IMR-90 (cell line): ENCODE results near the gene SATB2. TPM values are rescaled to one million over a fixed set of nuclear protein-coding genes. Genes with fewer than 3 reads are reported as not detected.

Experiments
- ATAC-seq: fragments of 200-7000 bp; cut with Tn5 transposase; 2 replicates; pipeline ENCODE4 v1.9.1; 2020; ENCODE audit warnings: low read depth, mild to moderate bottlenecking, moderate library complexity
- BruUV-seq: library from RNA; stranded (reverse); fragments of 400-500 nt; replicated peaks from 2 replicates; lab custom pipeline; 2021; lab: Mats Ljungman, UMichigan
- CTCF ChIA-PET: fragments of 300-600 bp; formaldehyde crosslinking; extraction: SDS; loops from one replicate; lab custom pipeline; 2021; ENCODE audit warnings: antibody characterized with exemption; lab: Yijun Ruan, JAX
- POLR2A ChIA-PET: fragments of 300-600 bp; sonication (Branson Sonifier 250); formaldehyde crosslinking; loops from one replicate; lab custom pipeline; 2022; ENCODE audit warnings: antibody characterized with exemption; ENCODE audit not compliant: unreplicated experiment; lab: Charles Lee
- DNase-seq: peaks from one replicate; pipeline ENCODE4 v3.0.0; 2013
- H2AFZ ChIP-seq: replicated peaks from 2 replicates; pipeline ENCODE3; 2013; ENCODE audit warnings: low read length, mild to moderate bottlenecking; ENCODE audit not compliant: poor library complexity
- H2AK5ac ChIP-seq: 2 replicates; pipeline ENCODE4 v1.6.1; 2013; ENCODE audit warnings: low read depth, low read length, inconsistent platforms
- H2AK9ac ChIP-seq: replicated peaks from 2 replicates; pipeline ENCODE3; 2013; ENCODE audit warnings: mild to moderate bottlenecking, low read depth, low read length, moderate library complexity; ENCODE audit not compliant: poor library complexity
- H2BK120ac ChIP-seq: 2 replicates; pipeline ENCODE4 v1.6.1; 2013; ENCODE audit warnings: low read depth, low read length, inconsistent platforms
- H2BK15ac ChIP-seq: 3 replicates; pipeline ENCODE4 v1.6.1; 2013; ENCODE audit warnings: low read depth, low read length, inconsistent platforms
- H2BK20ac ChIP-seq: 2 replicates; pipeline ENCODE4 v1.6.1; 2013; ENCODE audit warnings: low read depth, mild to moderate bottlenecking, inconsistent platforms, low read length, moderate library complexity
- H2BK5ac ChIP-seq: 2 replicates; pipeline ENCODE4 v1.6.1; 2013; ENCODE audit warnings: mild to moderate bottlenecking, low read depth, low read length, inconsistent platforms; ENCODE audit not compliant: poor library complexity, severe bottlenecking
- H3K14ac ChIP-seq: replicated peaks from 2 replicates; pipeline ENCODE4 v1.6.1; 2013; ENCODE audit warnings: low read depth, low read length, inconsistent platforms
- H3K18ac ChIP-seq: 2 replicates; pipeline ENCODE4 v1.6.1; 2013; ENCODE audit warnings: low read depth, low read length, control low read depth
- H3K23ac ChIP-seq: 2 replicates; pipeline ENCODE4 v1.6.1; 2013; ENCODE audit warnings: low read depth, low read length, inconsistent platforms
- H3K27ac ChIP-seq: 2 replicates; pipeline ENCODE4 v1.5.1; 2013; ENCODE audit warnings: mild to moderate bottlenecking, control low read depth, low read length; ENCODE audit not compliant: insufficient read depth
- H3K27me3 ChIP-seq: 2 replicates; pipeline ENCODE4 v1.6.1; 2013; ENCODE audit warnings: low read length; ENCODE audit not compliant: control insufficient read depth, insufficient read depth
- H3K36me3 ChIP-seq: 2 replicates; pipeline ENCODE4 v1.6.1; 2013; ENCODE audit warnings: low read length, mixed read lengths; ENCODE audit not compliant: control insufficient read depth, insufficient read depth
- H3K4ac ChIP-seq: 2 replicates; pipeline ENCODE4 v1.6.1; 2013; ENCODE audit warnings: low read depth, low read length, inconsistent platforms
- H3K4me1 ChIP-seq: 2 replicates; pipeline ENCODE4 v1.6.1; 2013; ENCODE audit warnings: low read length, mixed read lengths; ENCODE audit not compliant: control insufficient read depth, insufficient read depth
- H3K4me2 ChIP-seq: 2 replicates; pipeline ENCODE4 v1.6.1; 2013; ENCODE audit warnings: low read depth, mild to moderate bottlenecking, control low read depth, low read length, moderate library complexity
- H3K4me3 ChIP-seq: 2 replicates; pipeline ENCODE4 v1.5.1; 2013; ENCODE audit warnings: low read depth, mild to moderate bottlenecking, control low read depth, low read length, moderate library complexity; ENCODE audit not compliant: insufficient read depth
- H3K56ac ChIP-seq: 2 replicates; pipeline ENCODE4 v1.6.1; 2013; ENCODE audit warnings: low read length, inconsistent platforms; ENCODE audit not compliant: insufficient read depth; ENCODE audit errors: extremely low read depth
- H3K79me1 ChIP-seq, 2 experiments: 2 replicates each; pipeline ENCODE4 v1.6.1; 2013; ENCODE audit warnings: low read length in 2 of 2, inconsistent platforms in 1 of 2, low read depth in 1 of 2
- H3K9ac ChIP-seq: 2 replicates; pipeline ENCODE4 v1.6.1; 2013; ENCODE audit warnings: low read depth, low read length, control low read depth
- H3K9me1 ChIP-seq: 2 replicates; pipeline ENCODE4 v1.6.1; 2013; ENCODE audit warnings: low read length, inconsistent platforms; ENCODE audit not compliant: insufficient read depth
- H3K9me3 ChIP-seq: 2 replicates; pipeline ENCODE4 v1.6.1; 2013; ENCODE audit warnings: low read length; ENCODE audit not compliant: control insufficient read depth, insufficient read depth
- H4K20me1 ChIP-seq: 2 replicates; pipeline ENCODE4 v1.6.1; 2013; ENCODE audit warnings: low read length, inconsistent platforms; ENCODE audit not compliant: insufficient read depth
- H4K5ac ChIP-seq: 2 replicates; pipeline ENCODE4 v1.6.1; 2013; ENCODE audit warnings: mild to moderate bottlenecking, low read depth, low read length, control low read depth
- H4K8ac ChIP-seq, 2 experiments: 2 replicates each; pipeline ENCODE4 v1.6.1; 2013; ENCODE audit warnings: low read depth in 2 of 2, low read length in 2 of 2, control low read depth in 1 of 2, inconsistent platforms in 1 of 2
- H4K91ac ChIP-seq: 2 replicates; pipeline ENCODE4 v1.6.1; 2013; ENCODE audit warnings: low read depth, low read length, inconsistent platforms; ENCODE audit not compliant: insufficient read depth
- BHLHE40 ChIP-seq: fragments of 150-350 bp; IDR thresholded peaks from 2 replicates; pipeline ENCODE4 v1.6.1; 2016; ENCODE audit warnings: mild to moderate bottlenecking, low read depth, low read length
- CEBPB ChIP-seq: IDR thresholded peaks from 2 replicates; pipeline ENCODE4 v1.6.1; 2012; ENCODE audit warnings: low read depth, low read length, improper control_type of control experiment
- CHD1 ChIP-seq: IDR thresholded peaks from 2 replicates; pipeline ENCODE4 v1.6.1; 2012; ENCODE audit warnings: low read depth, low read length, improper control_type of control experiment
- CTCF ChIP-seq: conservative IDR thresholded peaks from 2 replicates; pipeline ENCODE4 v1.5.1; 2012; ENCODE audit warnings: mild to moderate bottlenecking, low read depth, low read length, improper control_type of control experiment
- ELK1 ChIP-seq: fragments of 150-350 bp; IDR thresholded peaks from 2 replicates; pipeline ENCODE4 v1.6.1; 2016; ENCODE audit warnings: low read depth, mild to moderate bottlenecking, low read length, moderate library complexity, borderline replicate concordance
- FOS ChIP-seq: fragments of 150-350 bp; IDR thresholded peaks from 2 replicates; pipeline ENCODE4 v1.6.1; 2016; ENCODE audit warnings: low read depth, low read length
- MAFK ChIP-seq: IDR thresholded peaks from 2 replicates; pipeline ENCODE4 v1.6.1; 2012; ENCODE audit warnings: low read depth, low read length, improper control_type of control experiment
- MXI1 ChIP-seq: IDR thresholded peaks from 2 replicates; pipeline ENCODE4 v1.6.1; 2012; ENCODE audit warnings: low read depth, mild to moderate bottlenecking, low read length, moderate library complexity, borderline replicate concordance
- NFE2L2 ChIP-seq: fragments of 150-350 bp; IDR thresholded peaks from 2 replicates; pipeline ENCODE4 v1.6.1; 2016; ENCODE audit warnings: low read depth, mild to moderate bottlenecking, low read length
- RAD21 ChIP-seq: IDR thresholded peaks from 2 replicates; pipeline ENCODE4 v1.6.1; 2012; ENCODE audit warnings: low read length, improper control_type of control experiment
- RCOR1 ChIP-seq: IDR thresholded peaks from 2 replicates; pipeline ENCODE4 v1.6.1; 2012; ENCODE audit warnings: mild to moderate bottlenecking, low read length, improper control_type of control experiment; ENCODE audit not compliant: insufficient replicate concordance
- RFX5 ChIP-seq: IDR thresholded peaks from 2 replicates; pipeline ENCODE4 v1.8.0; 2012; ENCODE audit warnings: low read depth, mild to moderate bottlenecking, low read length, moderate library complexity
- SMC3 ChIP-seq: fragments of 150-350 bp; IDR thresholded peaks from 2 replicates; pipeline ENCODE4 v1.6.1; 2016; ENCODE audit warnings: low read depth, mild to moderate bottlenecking, antibody characterized with exemption, low read length, moderate library complexity
- USF2 ChIP-seq: fragments of 150-350 bp; IDR thresholded peaks from 2 replicates; pipeline ENCODE4 v1.6.1; 2017; ENCODE audit warnings: mild to moderate bottlenecking, antibody characterized with exemption, low read length, low read depth
- WGBS, 2 experiments: methylation state at CpG; one replicate each; pipeline versions ENCODE4 v1.1.5 to v1.1.7; 2013; ENCODE audit warnings: missing lambda C conversion rate in 2 of 2; ENCODE audit not compliant: insufficient read length in 1 of 2; ENCODE audit errors: extremely low coverage in 2 of 2; 5-methylcytosine and 5-hydroxymethylcytosine counted together
- dilution Hi-C: fragments of 300-500 bp; cut with HindIII; formaldehyde crosslinking; loops from one replicate; pipeline ENCODE4 v1.14.3; 2018; ENCODE audit warnings: low sequenced_read_pairs; ENCODE audit not compliant: unreplicated experiment
- in situ Hi-C: fragments of 300-500 bp; cut with MboI; formaldehyde crosslinking; loops from 3 replicates; pipeline ENCODE4 v1.14.3; 2019; ENCODE audit warnings: low sequenced_read_pairs, inconsistent platforms, mixed read lengths
- intact Hi-C: fragments of 100-400 bp; cut with micrococcal nuclease; formaldehyde crosslinking; loops from 2 replicates; pipeline ENCODE4 v1.10.0; 2022
- polyA plus RNA-seq, 3 experiments: library from polyadenylated mRNA; depleted of rRNA; stranded (reverse); fragments of >200 nt; gene quantifications; 2 replicates each; pipeline ENCODE4 v1.2.3, GENCODE V29; 2012; ENCODE audit warnings: low replicate concordance in 1 of 3
- total RNA-seq: library from RNA; depleted of rRNA; stranded (reverse); fragments of >200 nt; gene quantifications from 2 replicates; pipeline ENCODE4 v1.2.3, GENCODE V29; 2012

The SATB2 gene
- total and polyA plus RNA-seq, 2 of the 4 experiments (the other 2 are of a cell fraction) = 6.2 to 8.4 TPM

GRCh38 chr2:199470672-199471442, 13.1 kb upstream of the SATB2 start:
- H2BK5ac ChIP-seq = no peak overlapping the region

More at GRCh38 chr2:199470672-199471442, 13.1 kb upstream of the SATB2 start:
- Histone ChIP-seq H2AK9ac (no peak overlapping the region), H3K27me3 (peaks cover 72% of the 10 kb centered on the region), H3K4ac (no peak overlapping the region), H3K36me3 (no peaks in the 10 kb centered on the region), H2BK20ac (no peak overlapping the region), H3K4me2 (peak overlapping the region; percentile 68), H3K9me1 (no peaks in the 10 kb centered on the region), H4K20me1 (no peaks in the 10 kb centered on the region; the same call in 1 of the 2 replicates), H3K14ac (no peak overlapping the region), H3K9me3 (0 out of 2 replicates have a peak, but pooled peaks cover 2% of the 10 kb centered on the region), H3K27ac (no peak overlapping the region), H2BK15ac (no peak overlapping the region), H4K8ac (no peak overlapping the region), H3K79me1 (no peaks in the 10 kb centered on the region), H2AFZ (peak overlapping the region; percentile 63), H2BK120ac (no peak overlapping the region), H3K18ac (no peak overlapping the region), H4K91ac (no peak overlapping the region), H3K9ac (no peak overlapping the region), H3K23ac (no peak overlapping the region), H3K4me3 (peak overlapping the region; percentile 28; the same call in 1 of the 2 replicates), H4K5ac (no peak overlapping the region), H2AK5ac (no peak overlapping the region), H3K4me1 (no peaks in the 10 kb centered on the region), H3K56ac (no peak overlapping the region)
- in situ Hi-C loops (loop anchor here (10.0 kb wide), 1 partner anchor 456 kb away; no protein-coding TSS in a partner anchor), dilution Hi-C loops (no loop called here), intact Hi-C loops (no loop called here)
- ChIA-PET CTCF (interaction anchor here (0.6 to 2.6 kb wide), 11 partner anchors 8 to 1156 kb away, joined by 3 to 12 read pairs (median 3); no protein-coding TSS in a partner anchor), POLR2A (no interaction called here)
- BruUV-seq = no TSS peak
- DNase-seq (no peak), ATAC-seq (peak; percentile 27)
- 2% methylated on average over 13 of the region's 48 CpGs; no CpG with 5 or more reads in 1 of the 2 experiments for WGBS, 2 experiments
- no peak for TF ChIP-seq CTCF
- TF ChIP-seq BHLHE40 = no peak
- TF ChIP-seq SMC3 = no peak
- TF ChIP-seq RAD21 = no peak
- no peak for TF ChIP-seq USF2
- TF ChIP-seq ELK1 = no peak
- no peak for TF ChIP-seq RCOR1
- TF ChIP-seq FOS = no peak
- no peak for TF ChIP-seq MAFK
- TF ChIP-seq CEBPB = no peak
- no peak for TF ChIP-seq NFE2L2
- no peak for TF ChIP-seq RFX5
- TF ChIP-seq MXI1 = no peak
- no peak for TF ChIP-seq CHD1
